Measurements from ENCODE around the gene NSD1. TPM values are rescaled to one million over a fixed set of nuclear protein-coding genes. Genes with fewer than 3 reads are reported as not detected.

The NSD1 gene
- total and polyA plus RNA-seq, 5 donors = 10.0 to 55.5 (median 49.0) TPM

DNA sequence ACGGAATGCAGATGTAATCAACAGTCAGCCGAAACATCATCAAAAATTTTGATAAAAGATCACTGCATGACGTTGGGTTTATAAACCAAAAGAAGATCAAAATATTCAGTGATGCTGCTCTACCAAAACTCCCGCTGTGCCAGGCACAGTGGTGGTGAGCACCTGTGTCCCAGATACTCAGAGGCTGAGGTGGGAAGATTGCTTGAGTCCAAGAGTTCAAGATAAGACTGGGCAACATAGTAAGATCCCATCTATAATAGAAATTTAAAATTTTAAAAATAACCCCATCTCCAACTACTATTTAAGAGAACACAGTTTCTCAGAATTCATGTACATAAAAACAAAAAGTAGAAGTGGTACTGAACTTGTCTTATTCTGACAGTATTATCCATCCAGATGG, 214.1 kb downstream of the NSD1 start:
- no peaks in the 10 kb centered on the region for H3K27me3 ChIP-seq (ENCODE audit: control insufficient read depth, insufficient read depth)
- H3K4me1 ChIP-seq (ENCODE audit: control insufficient read depth, insufficient read depth, low read length) = no peaks in the 10 kb centered on the region
- no peak for DNase-seq
- H3K9me3 ChIP-seq (ENCODE audit: control insufficient read depth, low read length) = no peaks in the 10 kb centered on the region
- H3K27ac ChIP-seq (ENCODE audit: low read length) = no peak overlapping the region
- intact Hi-C loops (cut with DNase I) = no loop called here
- ATAC-seq = no peak
- WGBS = 87% methylated on average over 4 of the region's 4 CpGs
- no peak overlapping the region for H3K4me3 ChIP-seq (ENCODE audit: low read length)

DNA sequence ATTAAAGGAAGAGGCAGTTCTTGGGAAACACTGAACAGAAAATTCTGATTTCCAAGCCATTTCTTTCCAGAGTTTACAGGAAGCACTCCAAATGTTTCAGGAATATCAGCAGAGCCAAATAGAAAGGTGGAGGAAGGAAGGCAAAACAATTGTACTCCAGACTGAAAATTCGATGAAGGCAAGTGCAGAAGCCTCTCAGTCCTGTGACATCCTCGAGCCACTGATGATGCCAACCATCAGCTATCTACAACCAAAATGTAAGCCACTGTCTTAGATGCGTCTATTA, 215.7 kb downstream of the NSD1 start:
- H3K9me3 ChIP-seq (ENCODE audit: control insufficient read depth, low read length) = no peaks in the 10 kb centered on the region
- no peaks in the 10 kb centered on the region for H3K27me3 ChIP-seq (ENCODE audit: control insufficient read depth, insufficient read depth)
- H3K27ac ChIP-seq (ENCODE audit: low read length) = no peak overlapping the region
- ATAC-seq (no peak), DNase-seq (no peak)
- H3K4me1 ChIP-seq (ENCODE audit: control insufficient read depth, insufficient read depth, low read length) = no peaks in the 10 kb centered on the region
- intact Hi-C loops (cut with DNase I) = no loop called here
- WGBS = 59% methylated on average over 3 of the region's 3 CpGs
- H3K4me3 ChIP-seq (ENCODE audit: low read length) = no peak overlapping the region

DNA sequence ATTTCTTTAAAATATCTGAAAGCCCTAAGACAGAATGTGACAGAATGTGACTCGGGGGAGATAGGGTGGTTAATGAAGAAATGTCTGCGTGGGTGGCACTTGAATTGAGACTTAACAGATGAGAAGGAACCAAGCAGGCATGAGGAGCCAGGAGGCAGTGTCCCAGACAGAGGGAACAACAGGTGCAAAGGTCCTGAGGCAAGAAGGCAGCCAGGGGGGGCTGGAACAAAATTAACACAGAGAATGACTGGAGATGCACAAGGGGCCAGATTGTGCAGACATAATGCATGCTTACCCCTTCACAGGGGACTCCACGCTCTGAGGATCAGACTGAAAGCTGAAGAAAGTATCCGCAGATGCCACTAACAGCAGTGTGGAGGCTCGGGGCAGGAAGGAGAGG, 216.2 kb downstream of the NSD1 start:
- intact Hi-C loops (cut with DNase I) = no loop called here
- DNase-seq (peak in 1 of 3 donors; percentile 31), ATAC-seq (no peak)
- 83% methylated on average over 5 of the region's 5 CpGs for WGBS
- H3K27me3 ChIP-seq (ENCODE audit: control insufficient read depth, insufficient read depth) = no peaks in the 10 kb centered on the region
- H3K4me1 ChIP-seq (ENCODE audit: control insufficient read depth, insufficient read depth, low read length) = no peaks in the 10 kb centered on the region
- no peak overlapping the region for H3K4me3 ChIP-seq (ENCODE audit: low read length)
- H3K27ac ChIP-seq (ENCODE audit: low read length) = no peak overlapping the region
- no peaks in the 10 kb centered on the region for H3K9me3 ChIP-seq (ENCODE audit: control insufficient read depth, low read length)

Other genes starting within 250 kb of the NSD1 start
- 10 to 100 TPM; 10.9 to 15.4 (median 11.7) TPM for gene HK3, start 234.4 kb upstream of the NSD1 start, total RNA-seq
- gene HK3, start 234.4 kb upstream of the NSD1 start, polyA plus RNA-seq = 8.3 TPM
- gene UIMC1, start 127.0 kb upstream of the NSD1 start, total RNA-seq = 10 to 100 TPM; 27.5 to 37.6 (median 29.9) TPM
- gene UIMC1, start 127.0 kb upstream of the NSD1 start, polyA plus RNA-seq = 15.3 TPM
- 10 to 100 TPM; 10.8 to 13.8 (median 11.9) TPM for gene ZNF346, start 111.1 kb upstream of the NSD1 start, total RNA-seq
- 5.5 TPM for gene ZNF346, start 111.1 kb upstream of the NSD1 start, polyA plus RNA-seq
- 1 to 10 TPM; 1.9 to 3.7 (median 3.5) TPM for gene FGFR4, start 46.9 kb upstream of the NSD1 start, total RNA-seq
- gene FGFR4, start 46.9 kb upstream of the NSD1 start, polyA plus RNA-seq = 1.5 TPM
- gene RAB24, start 169.9 kb downstream of the NSD1 start, total RNA-seq = 10 to 100 TPM; 15.0 to 23.8 (median 20.6) TPM
- gene RAB24, start 169.9 kb downstream of the NSD1 start, polyA plus RNA-seq = 28.6 TPM
- gene PRELID1, start 170.0 kb downstream of the NSD1 start, total RNA-seq = 10 to 100 TPM; 40.4 to 55.7 (median 46.0) TPM
- gene PRELID1, start 170.0 kb downstream of the NSD1 start, polyA plus RNA-seq = 43.3 TPM
- 1 to 10 TPM; 2.4 to 3.6 (median 2.6) TPM for gene MXD3, start 178.1 kb downstream of the NSD1 start, total RNA-seq
- 1.7 TPM for gene MXD3, start 178.1 kb downstream of the NSD1 start, polyA plus RNA-seq
- 10 to 100 TPM; 59.0 to 74.3 (median 68.8) TPM for gene LMAN2, start 217.9 kb downstream of the NSD1 start, total RNA-seq
- 109 TPM for gene LMAN2, start 217.9 kb downstream of the NSD1 start, polyA plus RNA-seq
- 1 to 10 TPM; 3.8 to 5.1 (median 4.2) TPM for gene RGS14, start 224.2 kb downstream of the NSD1 start, total RNA-seq
- gene RGS14, start 224.2 kb downstream of the NSD1 start, polyA plus RNA-seq = 4.6 TPM